GM10266 (cell line): ENCODE measurements around the gene ITGAE.
"Not testable (repeated sequence)": the region's sequence is repeated elsewhere in the genome, so short reads cannot be mapped to it uniquely, and the experiment has no call there.

Source experiments
- DNase-seq: peaks from one replicate; pipeline ENCODE4 v3.0.0; 2012; ENCODE audit errors: extremely low spot score
- CTCF ChIP-seq: IDR thresholded peaks from 2 replicates; pipeline ENCODE4 v1.5.1; 2012; ENCODE audit warnings: mild to moderate bottlenecking, low read depth; ENCODE audit not compliant: control insufficient read depth, insufficient read depth; ENCODE audit errors: missing control alignments

Gene ITGAE

GRCh38 chr17:3719265-3719664 lies 81.7 kb downstream of the ITGAE start:
- no peak for DNase-seq
- TF ChIP-seq CTCF, result no peak

GRCh38 chr17:3718201-3718600 lies 82.8 kb downstream of the ITGAE start:
- no peak for TF ChIP-seq CTCF
- no peak for DNase-seq

GRCh38 chr17:3715296-3715695 lies 85.7 kb downstream of the ITGAE start:
- TF ChIP-seq CTCF, result no peak

GRCh38 chr17:3712811-3713463 lies 88.1 kb downstream of the ITGAE start:
- DNase-seq, result peak; percentile 51
- no peak for TF ChIP-seq CTCF

More at GRCh38 chr17:3715296-3715695, 85.7 kb downstream of the ITGAE start:
- no peak for DNase-seq

- no peak for TF ChIP-seq CTCF
- DNase-seq, result peak; percentile 82
Measured at GRCh38 chr17:3710951-3711383, 90.0 kb downstream of the ITGAE start.

GRCh38 chr17:3708366-3708765 lies 92.6 kb downstream of the ITGAE start:
- no peak for DNase-seq
- TF ChIP-seq CTCF, result no peak

- DNase-seq, result not testable (repeated sequence)
Measured at GRCh38 chr17:3705718-3705984, 95.3 kb downstream of the ITGAE start.

GRCh38 chr17:3704931-3705717 lies 95.9 kb downstream of the ITGAE start:
- no peak for TF ChIP-seq CTCF
- DNase-seq, result no peak

- DNase-seq, result not testable (repeated sequence)
Measured at GRCh38 chr17:3702041-3702539, 98.9 kb downstream of the ITGAE start.
